ENCODE measurements around the gene MSX2.

MSX2 gene

DNA sequence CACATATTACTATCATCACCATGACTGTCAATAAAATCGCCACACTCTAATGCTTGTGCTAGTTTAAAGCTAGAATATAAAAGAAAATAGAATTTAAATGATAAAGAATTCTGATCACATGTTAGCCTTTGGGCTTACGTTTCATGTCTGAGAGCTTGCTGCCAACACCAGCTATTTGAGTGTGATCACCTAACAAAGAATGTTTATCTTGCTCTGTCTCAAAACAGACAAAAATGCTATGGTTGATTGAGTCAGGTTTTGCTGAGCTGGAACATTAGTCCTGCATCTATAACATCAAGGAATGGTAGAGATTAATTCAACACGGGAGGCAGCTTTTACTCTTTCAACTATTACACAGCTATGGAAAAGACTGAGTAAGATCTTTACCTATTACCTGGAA lies 50.7 kb downstream of the MSX2 start:
- no peak for DNase-seq (ENCODE audit: low read depth)

DNA sequence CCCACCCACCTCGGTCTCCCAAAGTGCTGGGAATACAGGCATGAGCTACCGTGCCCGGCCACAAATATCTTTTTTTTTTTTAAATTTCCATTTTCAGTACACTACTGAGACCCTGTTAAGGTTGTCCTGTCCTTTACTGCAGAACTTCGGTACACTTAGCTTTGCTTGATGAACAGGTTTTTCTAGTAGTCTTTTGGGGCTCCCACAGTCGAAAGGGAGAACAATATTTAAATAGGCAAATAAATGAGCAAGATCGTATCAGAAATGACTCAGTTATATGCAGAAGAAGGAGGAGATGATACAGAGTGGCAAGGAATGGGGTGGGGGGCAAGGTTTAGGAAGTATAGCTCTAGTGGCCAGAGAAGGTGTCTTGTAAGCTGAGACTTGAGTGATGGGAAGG lies 52.7 kb downstream of the MSX2 start:
- DNase-seq (ENCODE audit: low read depth), result no peak

GRCh38 chr5:174777583-174777982 lies 53.2 kb downstream of the MSX2 start:
- DNase-seq (ENCODE audit: low read depth), result no peak

Data from activated T-cell treated with anti-CD3 and anti-CD28 coated beads for 24 hours (primary cell).